ENCODE data around the gene AUTS2. TPM values are rescaled to one million over a fixed set of nuclear protein-coding genes. Genes with fewer than 3 reads are reported as not detected.

The AUTS2 gene
- total and polyA plus RNA-seq, 2 of the 8 experiments (the other 6 are each of a cell fraction or from before 2014, with no cell fraction given) = 25.9 to 101 TPM

DNA sequence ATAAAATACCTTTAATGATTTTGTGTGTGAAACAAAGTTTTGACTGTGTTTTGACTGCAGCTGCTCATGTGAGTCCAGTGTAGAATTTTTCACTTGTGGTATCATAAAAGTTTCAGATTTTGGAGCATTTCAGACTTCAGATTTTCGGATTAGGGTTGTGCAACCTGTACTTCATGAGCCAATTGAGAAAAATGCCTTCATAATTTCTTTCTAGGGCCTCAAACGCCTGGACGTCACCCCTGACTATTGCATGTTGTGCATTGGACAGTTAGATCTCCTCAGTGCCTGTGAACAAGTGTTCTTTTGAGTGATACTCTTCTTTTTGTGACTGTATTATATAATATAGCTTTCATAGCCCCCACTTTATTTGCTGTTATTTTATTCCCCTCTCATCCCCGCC is 161.1 kb downstream of the AUTS2 start:
- Histone ChIP-seq H3K18ac (ENCODE audit: extremely low read depth, low read length) (no peak overlapping the region), H2BK20ac (ENCODE audit: low read length) (no peak overlapping the region), H4K91ac (replicated peaks; ENCODE audit: insufficient read length, low read length) (no peak overlapping the region), H2AK5ac (ENCODE audit: low read depth, low read length) (no peak overlapping the region), H3K14ac (ENCODE audit: insufficient read length) (no peak overlapping the region), H3K4ac (replicated peaks; ENCODE audit: insufficient read length, low read depth, low read length) (no peak overlapping the region), H2BK120ac (replicated peaks; ENCODE audit: low read depth, low read length) (no peak overlapping the region), H4K20me1 (replicated peaks in 1 of 2; ENCODE audit: control insufficient read depth in 1 of 2, insufficient read depth in 2 of 2, low read length in 2 of 2) (no peaks in the 10 kb centered on the region), H4K5ac (ENCODE audit: insufficient read length, low read depth, low read length) (no peak overlapping the region), H3K56ac (replicated peaks; ENCODE audit: insufficient read length, low read depth, low read length) (no peak overlapping the region), H3K4me3 (ENCODE audit: extremely low read depth in 1 of 4, insufficient read depth in 2 of 4, low read depth in 3 of 4, low read length in 4 of 4) (no peak overlapping the region), H3K9me3 (ENCODE audit: insufficient read depth in 2 of 2, low read depth in 1 of 2, low read length in 1 of 2) (no peaks in the 10 kb centered on the region), H3K36me3 (ENCODE audit: control insufficient read depth in 2 of 4, insufficient read depth in 4 of 4, low read length in 3 of 4) (no peaks in the 10 kb centered on the region), H2BK15ac (ENCODE audit: low read length) (no peak overlapping the region), H3K4me2 (ENCODE audit: insufficient read depth in 1 of 2, low read depth in 2 of 2, low read length in 2 of 2) (no peak overlapping the region), H3K23ac (ENCODE audit: insufficient read length) (no peak overlapping the region), H3K79me2 (ENCODE audit: control insufficient read depth in 1 of 2, insufficient read depth in 2 of 2, low read length in 2 of 2) (no peaks in the 10 kb centered on the region), H3K9ac (replicated peaks in 1 of 4; ENCODE audit: extremely low read depth in 1 of 4, low read depth in 3 of 4, low read length in 3 of 4) (no peak overlapping the region), H3K27me3 (replicated peaks in 1 of 4; ENCODE audit: control insufficient read depth in 3 of 4, extremely low read depth in 1 of 4, insufficient read depth in 3 of 4, low read length in 3 of 4) (no peaks in the 10 kb centered on the region), H2AFZ (ENCODE audit: low read length) (no peak overlapping the region), H4K8ac (ENCODE audit: extremely low read depth, insufficient read depth, low read length) (no peak overlapping the region), H3K27ac (ENCODE audit: low read depth, low read length) (no peak overlapping the region), H3K23me2 (ENCODE audit: low read depth, low read length) (no peaks in the 10 kb centered on the region; the same call in 1 of the 2 replicates), H3K4me1 (replicated peaks in 1 of 4; ENCODE audit: control insufficient read depth in 3 of 4, insufficient read depth in 4 of 4, low read length in 3 of 4) (peaks cover 0 to 5% (median 1%) of the 10 kb centered on the region in 4 experiments; a peak in 3 of 7 replicates), H3K79me1 (ENCODE audit: low read depth, low read length) (no peaks in the 10 kb centered on the region), H2BK12ac (ENCODE audit: low read depth, low read length) (no peak overlapping the region), H2BK5ac (ENCODE audit: low read depth, low read length) (no peak overlapping the region)
- ChIA-PET CTCF (ENCODE audit: partially characterized antibody) (interaction anchor here (1.1 kb wide), 1 partner anchor 173 kb away, joined by 3 read pairs; no protein-coding TSS in a partner anchor), POLR2A (ENCODE audit: partially characterized antibody) (no interaction called here)
- 98% methylated on average over 3 of the region's 4 CpGs; no CpG with 5 or more reads in 1 of the 2 experiments for WGBS, 2 experiments (ENCODE audit: extremely low coverage in 1 of 2, insufficient coverage in 1 of 2, insufficient read length in 1 of 2, insufficient replicate concordance in 2 of 2, low coverage in 1 of 2, low lambda C conversion rate in 2 of 2, missing lambda C conversion rate in 1 of 2)
- no peak for FAIRE-seq
- DNase-seq (ENCODE audit: low read depth in 1 of 2, low spot score in 2 of 2) = no peak
- TF ChIP-seq MAFK (IDR thresholded peaks at IDR 0.05; ENCODE audit: low read depth, low read length) = no peak
- TF ChIP-seq CREB1 (IDR thresholded peaks at IDR 0.05) = no peak
- no peak for TF ChIP-seq POLR2AphosphoS5 (IDR thresholded peaks at IDR 0.05; ENCODE audit: low read depth, low read length)
- no peak for TF ChIP-seq KDM4A (IDR thresholded peaks at IDR 0.05; ENCODE audit: low read depth, low read length, severe bottlenecking)
- no peak for TF ChIP-seq RXRA (IDR thresholded peaks at IDR 0.05; ENCODE audit: insufficient read depth, low read depth, low read length)
- no peak for TF ChIP-seq FOSL1 (IDR thresholded peaks at IDR 0.05; ENCODE audit: insufficient read depth, low read depth, low read length)
- no peak for TF ChIP-seq NRF1 (IDR thresholded peaks at IDR 0.05; ENCODE audit: low read depth, low read length)
- TF ChIP-seq CTBP2 (IDR thresholded peaks at IDR 0.05; ENCODE audit: borderline replicate concordance, insufficient read depth, insufficient read length, low read length) = no peak
- TF ChIP-seq KDM5A (IDR thresholded peaks at IDR 0.05; ENCODE audit: low read length) = no peak
- TF ChIP-seq BCL11A (IDR thresholded peaks at IDR 0.05; ENCODE audit: low read depth in 2 of 2, low read length in 2 of 2) = no peak
- no peak for TF ChIP-seq RAD21 (IDR thresholded peaks at IDR 0.05 in 1 of 2, conservative IDR thresholded peaks at IDR 0.05 in 1 of 2; ENCODE audit: low read depth in 2 of 2, low read length in 2 of 2)
- no peak for TF ChIP-seq EGR1 (IDR thresholded peaks at IDR 0.05; ENCODE audit: borderline replicate concordance, low read depth, low read length)
- TF ChIP-seq HDAC6 (IDR thresholded peaks at IDR 0.05; ENCODE audit: low read depth, low read length) = no peak
- no peak for TF ChIP-seq TAF7 (optimal IDR thresholded peaks at IDR 0.05; ENCODE audit: borderline replicate concordance, low read depth, low read length)
- TF ChIP-seq CHD1 (IDR thresholded peaks at IDR 0.05; ENCODE audit: low read depth, low read length) = no peak
